ENCODE data around the gene INKA1.
"Not testable (repeated sequence)": the region's sequence is repeated elsewhere in the genome, so short reads cannot be mapped to it uniquely, and the experiment has no call there.

Gene INKA1
- total RNA-seq: 0.94 to 1.6 reads per million in 2 donors

DNA sequence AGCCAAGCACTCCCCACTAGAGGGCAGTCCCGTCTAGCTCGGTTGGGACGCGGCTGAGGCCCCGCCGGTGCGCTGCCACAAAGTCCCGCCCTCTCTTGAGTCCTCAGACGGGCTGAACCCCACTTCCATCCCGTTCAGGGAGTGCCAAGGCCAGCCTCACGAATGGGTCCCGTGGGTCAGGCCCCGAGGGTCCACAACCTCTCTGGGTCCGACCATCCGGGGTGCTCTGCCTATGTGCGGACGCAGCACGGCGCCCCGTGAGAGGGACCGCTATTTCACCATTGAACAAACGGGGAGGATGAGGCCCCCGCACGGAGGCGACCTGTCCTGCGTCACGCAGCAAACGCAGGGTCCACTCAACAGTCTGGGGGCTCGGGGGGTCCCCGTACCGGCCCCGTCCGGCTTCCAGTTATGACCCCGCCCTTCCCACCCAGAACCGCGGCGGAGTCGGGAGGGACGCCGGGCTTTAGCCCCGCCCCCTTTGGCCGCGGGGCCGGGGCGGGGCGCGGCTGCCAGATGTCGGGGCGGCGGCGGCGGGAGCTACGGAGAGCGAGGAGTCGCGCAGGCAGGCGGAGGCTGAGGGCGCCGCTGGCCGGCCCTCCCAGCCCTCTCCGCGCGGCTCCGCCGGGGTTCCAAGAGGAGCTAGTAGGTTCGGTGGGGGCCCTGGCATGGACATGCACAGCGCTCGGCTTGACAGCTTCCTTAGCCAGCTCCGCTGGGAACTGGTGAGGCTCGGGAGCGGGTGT lies at the start of gene INKA1:
Gene INKA1, plus strand, starts transcription at position 543 of the 746 bp plus-strand sequence. Its CDS starts 132 bp downstream, at position 675.
- DNase-seq: peak; percentile 72 to 86 (median 82)

DNA sequence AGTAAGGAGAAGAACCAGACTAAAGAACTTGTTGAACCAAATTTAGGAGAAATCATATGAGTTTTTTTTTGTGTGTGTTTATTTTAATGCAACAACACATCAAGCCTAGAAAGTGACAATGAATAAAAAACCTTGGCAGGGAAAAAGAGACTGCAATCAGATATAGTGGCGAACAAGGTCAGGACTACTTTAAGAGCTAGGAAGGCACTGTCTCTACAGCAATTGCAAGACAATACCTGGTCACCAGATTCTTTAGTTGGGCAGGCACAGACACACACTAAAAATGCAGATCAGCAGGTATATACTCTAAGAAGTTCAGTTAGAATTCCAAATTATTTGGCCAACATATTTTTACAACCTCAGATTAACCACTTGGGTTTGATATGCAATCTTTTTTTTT lies 48.5 kb upstream of the INKA1 start:
- no peak for DNase-seq

DNA sequence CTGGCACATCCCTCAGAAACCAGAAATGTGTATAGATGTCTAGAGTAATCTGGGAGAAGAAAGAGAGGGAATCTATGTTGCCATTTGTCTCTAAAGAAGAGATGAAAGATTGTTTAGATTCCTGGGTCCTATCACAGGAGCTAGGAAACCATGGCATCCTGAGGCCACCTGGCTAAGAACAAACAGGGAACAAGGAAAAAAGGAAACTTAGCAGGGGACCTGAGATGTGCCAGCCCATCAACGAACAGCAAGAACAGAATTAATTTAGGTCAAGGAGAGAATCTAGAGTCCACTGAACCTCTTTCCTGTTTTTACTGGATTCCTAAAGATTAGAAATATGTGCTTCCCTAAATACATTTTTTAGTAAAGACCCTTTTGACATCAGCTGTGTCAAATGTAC lies 47.0 kb upstream of the INKA1 start:
- DNase-seq: no peak

DNA sequence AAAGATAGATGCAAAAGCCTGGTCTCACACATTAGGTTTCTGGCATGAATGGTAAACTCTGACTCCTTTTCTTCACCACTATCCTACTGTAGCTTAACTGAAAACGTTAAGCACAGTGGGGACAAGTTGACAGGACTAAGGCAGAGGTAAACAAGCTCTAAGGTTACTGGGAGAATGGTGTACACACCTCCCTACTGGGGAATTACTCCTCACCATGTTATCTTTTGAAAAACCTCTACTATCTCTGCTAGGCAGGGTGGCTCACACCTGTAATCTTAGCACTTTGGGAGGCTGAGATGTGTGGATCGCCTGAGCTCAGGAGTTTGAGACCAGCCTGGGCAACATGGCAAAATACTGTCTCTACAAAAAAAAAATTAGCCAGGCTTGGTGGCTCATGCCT lies 45.9 kb upstream of the INKA1 start:
- no peak for DNase-seq

DNA sequence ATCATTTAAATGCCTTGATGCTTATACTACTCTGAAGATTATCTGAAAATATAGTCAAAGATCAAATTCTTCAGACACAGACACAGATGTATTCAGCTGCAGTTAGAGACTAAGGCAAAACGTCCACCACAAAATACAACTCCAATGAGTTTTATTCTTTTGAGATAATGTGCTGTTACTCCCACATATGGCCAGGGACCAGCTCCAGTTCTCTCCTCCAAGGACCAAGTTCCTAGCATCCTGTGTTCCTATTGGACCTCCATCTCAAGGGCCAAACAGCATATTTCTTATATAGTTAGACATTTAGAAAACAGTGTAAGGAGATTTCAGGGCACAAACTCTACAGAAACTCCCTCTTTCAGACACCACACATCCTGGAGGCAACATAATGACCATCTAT lies 43.8 kb upstream of the INKA1 start:
- DNase-seq: no peak

DNA sequence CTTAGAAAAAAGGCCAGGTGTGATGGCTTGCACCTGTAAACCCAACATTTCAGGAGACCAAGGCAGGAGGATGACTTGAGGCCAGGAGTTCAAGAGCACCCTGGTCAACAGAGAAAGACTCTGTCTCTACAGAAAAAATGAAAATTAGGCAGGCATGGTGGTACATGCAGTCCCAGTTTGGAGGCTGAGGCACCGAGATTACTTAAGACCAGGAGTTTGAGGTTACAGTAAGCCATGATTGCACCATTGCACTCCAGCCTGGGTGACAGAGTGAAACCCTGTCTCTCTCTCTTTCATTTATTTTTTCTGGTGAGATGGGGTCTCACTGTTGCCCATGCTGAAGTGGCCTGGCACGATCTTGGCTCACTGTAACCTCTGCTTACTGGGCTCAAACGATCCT lies 41.4 kb upstream of the INKA1 start:
- DNase-seq: no peak

DNA sequence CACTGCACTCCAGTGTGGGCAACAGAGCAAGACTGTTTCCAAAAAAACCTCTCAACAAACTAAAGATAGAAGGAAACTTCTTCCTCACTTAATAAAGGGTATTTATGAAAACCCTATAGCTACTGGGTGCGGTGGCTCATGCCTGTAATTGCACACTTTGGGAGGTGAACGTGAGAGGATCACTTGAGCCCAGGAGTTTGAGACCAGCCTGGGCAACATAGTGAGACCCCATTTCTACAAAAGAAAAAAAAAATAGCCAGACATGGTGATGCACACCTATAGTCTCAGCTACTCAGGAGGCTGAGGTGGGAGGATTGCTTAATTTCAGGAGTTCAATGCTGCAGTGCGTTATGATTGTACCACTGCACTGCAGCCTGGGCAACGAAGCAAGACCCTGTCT lies 39.1 kb upstream of the INKA1 start:
- no peak for DNase-seq

DNA sequence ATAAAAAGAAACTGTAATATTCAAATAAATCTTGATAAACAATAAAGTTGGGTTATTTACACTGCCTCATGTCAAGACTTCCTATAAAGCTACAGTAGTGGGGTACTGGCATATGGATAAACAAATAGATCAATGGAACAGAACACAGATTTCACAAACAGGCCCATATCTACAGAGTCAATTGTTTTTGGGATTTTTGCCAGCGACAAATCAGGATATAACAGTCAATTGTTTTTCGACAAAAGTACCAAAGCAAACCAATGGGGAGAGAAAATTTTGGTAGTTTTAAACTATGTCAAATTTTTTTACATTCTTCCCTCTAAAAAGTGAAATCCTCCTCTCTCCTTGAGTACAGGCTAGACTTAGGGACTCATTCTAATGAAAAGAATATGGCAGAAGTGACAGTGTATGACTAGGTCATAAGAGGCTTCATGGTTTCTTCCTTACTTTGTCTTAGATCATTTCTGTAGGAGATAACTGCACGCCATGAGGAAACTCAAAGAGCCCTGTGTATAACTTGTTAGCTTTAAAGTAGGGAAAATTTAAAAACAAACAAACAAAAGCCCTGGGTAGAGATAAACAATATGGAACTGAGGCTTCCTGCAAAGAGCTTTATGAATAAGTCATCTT lies 33.7 kb upstream of the INKA1 start:
- no peak for DNase-seq

DNA sequence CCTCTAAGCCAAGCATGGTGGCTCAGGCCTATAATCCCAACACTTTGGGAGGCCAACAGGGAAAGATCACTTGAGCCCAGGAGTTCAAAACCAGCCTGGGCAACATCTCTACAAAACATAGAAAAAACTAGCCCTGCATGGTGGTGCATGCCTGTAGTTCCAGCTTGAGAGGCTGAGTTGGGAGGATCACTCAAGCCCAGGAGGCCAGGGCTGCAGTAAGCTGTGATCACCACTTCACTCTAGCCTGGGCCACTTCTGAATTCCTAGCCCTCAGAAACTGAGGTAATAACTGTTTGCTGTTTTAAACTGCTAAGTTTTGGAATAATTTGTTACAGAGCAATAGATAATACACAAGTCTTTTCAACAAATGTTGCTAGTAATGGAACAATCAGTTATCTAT lies 33.1 kb upstream of the INKA1 start:
- no peak for DNase-seq

DNA sequence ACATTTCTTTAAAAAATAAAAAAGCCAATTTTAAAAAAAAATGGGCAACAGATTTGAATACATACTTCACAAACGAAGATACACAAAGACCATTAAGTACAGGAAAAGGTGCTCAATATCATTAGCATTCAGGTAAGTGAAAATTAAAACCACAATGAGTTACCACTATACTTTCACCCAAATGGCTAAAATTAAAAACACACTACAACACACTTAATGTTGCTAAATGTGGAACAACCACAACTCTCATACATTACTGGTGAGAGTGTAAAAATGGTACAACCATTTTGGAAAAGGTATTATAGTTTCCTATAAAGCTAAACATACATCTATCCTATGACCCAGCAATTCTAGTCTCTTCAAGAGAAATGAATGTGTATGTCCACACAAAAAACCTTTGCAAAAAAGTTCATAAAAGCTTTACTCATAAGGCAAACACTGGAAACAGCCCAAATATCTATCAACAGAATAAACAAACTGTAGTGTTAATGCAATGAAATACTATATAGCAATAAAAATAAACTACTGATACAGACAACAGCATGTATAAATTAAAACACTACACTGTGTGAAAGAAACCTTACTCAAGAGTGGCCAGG lies 31.6 kb upstream of the INKA1 start:
- no peak for DNase-seq

DNA sequence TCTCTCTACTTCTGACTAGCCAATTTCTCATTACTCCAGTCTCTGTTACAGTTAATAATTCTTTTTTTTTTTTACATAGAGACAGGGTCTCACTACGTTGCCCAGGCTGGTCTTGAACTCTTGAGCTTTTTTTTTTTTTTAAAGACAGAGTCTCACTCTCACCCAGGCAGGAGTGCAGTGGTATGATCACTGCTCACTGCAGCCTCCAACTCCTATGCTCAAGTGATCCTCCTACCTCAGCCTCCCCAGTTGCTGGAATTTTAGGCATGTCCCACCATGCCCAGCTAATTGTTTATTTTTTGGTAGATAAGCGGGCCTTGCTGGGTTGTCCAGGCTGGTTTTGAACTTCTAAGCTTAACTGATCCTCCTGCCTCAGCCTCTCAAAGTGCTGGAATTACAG lies 30.4 kb upstream of the INKA1 start:
- DNase-seq: no peak

DNA sequence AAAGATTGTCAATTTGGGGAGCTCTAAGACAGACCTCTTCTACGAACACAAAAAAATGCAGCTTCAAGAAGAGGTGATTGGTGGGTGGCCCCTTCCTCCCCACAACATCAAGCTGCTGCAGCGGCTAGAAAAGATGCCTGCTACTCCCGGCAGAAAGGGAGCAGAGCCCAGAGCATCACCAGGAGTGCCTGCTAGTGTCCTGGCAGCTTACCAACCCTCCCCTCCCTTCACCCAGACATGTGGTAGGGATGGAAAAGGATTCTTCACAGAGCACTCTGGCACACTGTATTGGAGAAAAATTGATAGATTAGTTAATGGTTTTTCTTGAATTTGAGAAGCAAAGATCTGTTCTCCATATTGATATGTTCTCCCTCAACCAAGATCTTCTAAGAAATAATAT lies 27.5 kb upstream of the INKA1 start:
- no peak for DNase-seq

DNA sequence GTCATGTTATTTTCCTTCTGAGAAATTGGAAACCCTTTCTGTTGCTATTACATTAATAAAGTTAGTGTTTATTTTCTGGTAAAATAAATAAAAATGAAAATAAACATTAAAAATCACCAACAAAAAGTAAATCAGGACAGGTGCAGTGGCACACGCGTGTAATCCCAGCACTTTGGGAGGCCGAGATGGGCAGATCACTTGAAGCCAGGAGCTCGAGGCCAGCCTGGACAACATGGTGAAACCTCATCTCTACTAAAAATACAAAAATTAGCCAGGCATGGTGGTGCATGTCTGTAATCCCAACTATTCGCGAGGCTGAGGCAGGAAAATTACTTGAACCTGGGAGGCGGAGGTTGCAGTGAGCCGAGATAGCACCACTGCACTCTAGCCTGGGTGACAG lies 27.0 kb upstream of the INKA1 start:
- not testable (repeated sequence) for DNase-seq

DNA sequence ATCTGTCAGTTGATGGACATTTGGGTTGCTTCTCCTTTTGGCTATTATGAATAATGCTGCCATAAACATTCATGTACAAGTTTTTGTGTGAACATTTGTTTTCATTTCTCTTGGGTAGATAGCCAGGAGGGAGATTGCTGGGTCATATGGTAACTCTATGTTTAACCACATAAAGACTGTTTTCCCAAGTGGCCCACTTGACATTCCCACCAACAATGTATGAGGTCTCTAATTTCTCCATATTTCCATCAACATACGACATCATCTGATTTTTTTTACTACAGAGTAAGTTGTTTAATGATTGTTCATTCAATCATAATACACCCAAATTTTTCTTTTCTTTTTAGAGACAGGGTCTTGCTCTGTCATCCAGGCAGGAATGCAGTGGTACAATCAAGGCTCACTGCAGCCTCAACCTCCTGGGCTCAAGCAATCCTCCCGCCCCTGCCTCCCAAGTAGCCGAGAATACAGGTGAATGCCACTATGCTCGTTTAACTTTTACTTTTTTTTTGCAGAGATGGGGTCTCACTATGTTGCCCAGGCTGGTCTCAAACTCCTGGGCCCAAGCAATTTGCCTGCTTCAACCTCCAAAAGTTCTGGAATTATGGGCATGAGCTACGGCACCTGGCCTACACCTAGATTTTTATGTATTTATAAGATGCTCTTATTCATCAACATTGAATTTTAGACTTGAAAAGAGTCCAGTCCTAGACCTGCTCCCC lies 23.5 kb upstream of the INKA1 start:
- no peak for DNase-seq

DNA sequence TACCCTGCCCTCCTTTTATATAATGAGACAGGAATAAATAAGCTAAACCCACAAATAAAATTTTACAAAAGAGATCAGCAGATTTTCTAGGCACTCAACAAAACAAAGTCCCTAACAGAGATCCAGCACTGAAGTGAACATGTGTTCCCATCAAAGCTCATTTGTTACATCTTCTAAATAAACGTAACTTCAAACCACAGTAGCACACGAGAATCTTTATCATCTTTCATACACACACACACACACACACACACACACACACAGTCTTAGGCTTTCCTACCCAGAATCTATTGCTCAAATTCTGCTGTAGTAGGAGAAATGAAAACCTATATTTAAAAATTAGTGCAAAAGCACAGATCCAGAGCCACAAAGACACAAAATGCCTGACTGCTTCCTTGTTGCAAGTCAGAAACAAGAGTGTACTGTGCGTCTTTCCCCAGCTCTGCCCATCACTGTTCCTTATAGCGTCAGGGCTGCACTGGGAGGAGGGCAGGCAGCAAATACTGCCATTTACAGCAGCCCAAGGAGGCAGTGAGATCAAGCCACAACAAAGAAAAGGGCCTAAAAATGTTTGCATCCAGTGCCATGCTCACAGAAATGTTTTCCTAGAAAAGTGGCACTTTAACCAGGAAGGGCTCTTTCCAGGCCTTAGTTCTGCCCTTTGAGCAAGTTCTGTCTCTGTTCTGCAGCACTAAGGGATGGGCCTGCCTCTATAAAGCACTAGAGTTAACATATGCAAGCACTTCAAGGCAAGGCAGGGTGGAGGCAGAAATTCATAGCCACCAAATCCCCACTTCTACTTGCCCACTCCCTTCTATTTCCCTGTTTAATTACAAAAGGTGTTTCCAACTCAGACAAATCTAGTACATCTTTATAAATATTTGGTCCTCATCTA lies 22.7 kb upstream of the INKA1 start:
- DNase-seq: peak in 1 of 5 experiments; percentile 36

DNA sequence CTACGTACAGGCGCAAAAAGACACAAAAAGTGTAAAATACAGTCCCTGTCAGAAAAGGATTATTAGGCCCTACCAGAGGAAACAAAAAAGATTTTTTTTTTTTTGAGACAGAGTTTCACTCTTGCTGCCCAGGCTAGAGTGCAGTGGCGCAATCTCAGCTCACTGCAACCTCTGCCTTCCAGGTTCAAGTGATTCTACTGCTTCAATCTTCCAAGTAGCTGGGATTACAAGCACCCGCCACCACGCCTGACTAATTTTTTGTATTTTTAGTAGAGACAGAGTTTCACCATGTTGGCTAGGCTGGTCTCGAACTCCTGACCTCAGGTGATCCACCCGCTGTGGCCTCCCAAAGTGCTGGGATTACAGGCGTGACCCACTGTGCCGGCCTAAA lies 22.1 kb upstream of the INKA1 start:
- not testable (repeated sequence) for DNase-seq

DNA sequence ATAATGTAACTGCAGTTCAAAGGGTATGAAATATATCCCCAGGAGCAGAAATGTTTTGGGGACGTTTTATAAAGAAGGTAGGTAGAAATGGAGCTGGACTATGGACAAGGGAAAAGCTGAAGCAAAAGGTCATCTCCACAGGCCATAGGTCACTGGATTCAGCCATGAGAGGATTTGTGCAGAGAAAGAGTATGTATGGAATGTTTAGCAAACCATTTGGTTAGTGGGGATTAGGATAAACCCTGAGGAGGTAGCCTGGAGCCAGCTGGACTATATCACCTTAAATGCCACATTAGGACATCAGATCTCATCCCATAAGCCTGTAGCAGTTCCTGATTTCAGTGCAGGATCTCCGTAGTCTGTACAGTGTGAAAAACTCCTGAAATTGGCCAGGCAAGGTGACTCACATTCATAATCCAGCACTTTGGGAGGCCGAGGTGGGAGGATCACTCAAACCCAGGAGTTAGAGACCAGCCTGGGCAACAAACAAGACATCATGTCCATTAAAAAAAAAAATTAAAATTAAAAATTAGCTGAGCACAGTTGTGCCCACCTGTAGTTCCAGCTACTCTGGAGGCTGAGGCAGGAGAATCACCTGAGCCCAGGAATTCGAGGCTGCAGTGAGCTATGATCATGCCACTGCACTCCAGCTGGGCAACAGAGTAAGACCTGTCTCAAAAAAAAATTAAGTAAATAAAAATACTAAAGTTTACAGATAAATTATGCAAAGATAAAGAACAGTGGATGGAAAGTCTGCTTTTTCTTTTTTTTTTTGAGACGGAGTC lies 21.5 kb upstream of the INKA1 start:
- DNase-seq: no peak

DNA sequence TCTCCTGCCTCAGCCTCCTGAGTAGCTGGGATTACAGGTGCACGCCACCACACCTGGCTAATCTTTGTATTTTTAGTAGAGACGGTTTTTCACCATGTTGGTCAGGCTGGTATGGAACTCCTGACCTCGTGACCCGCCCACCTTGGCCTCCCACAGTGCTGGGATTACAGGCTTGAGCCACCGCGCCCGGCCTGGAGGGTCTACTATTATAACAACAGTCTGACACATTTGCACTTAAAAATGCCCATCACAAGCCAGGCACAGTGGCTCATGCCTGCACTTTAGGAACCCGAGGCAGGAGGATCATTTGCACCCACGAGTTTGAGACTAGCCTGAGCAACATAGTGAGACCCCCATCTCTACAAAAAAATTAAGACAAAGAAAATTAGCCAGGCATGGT lies 20.8 kb upstream of the INKA1 start:
- not testable (repeated sequence) for DNase-seq

DNA sequence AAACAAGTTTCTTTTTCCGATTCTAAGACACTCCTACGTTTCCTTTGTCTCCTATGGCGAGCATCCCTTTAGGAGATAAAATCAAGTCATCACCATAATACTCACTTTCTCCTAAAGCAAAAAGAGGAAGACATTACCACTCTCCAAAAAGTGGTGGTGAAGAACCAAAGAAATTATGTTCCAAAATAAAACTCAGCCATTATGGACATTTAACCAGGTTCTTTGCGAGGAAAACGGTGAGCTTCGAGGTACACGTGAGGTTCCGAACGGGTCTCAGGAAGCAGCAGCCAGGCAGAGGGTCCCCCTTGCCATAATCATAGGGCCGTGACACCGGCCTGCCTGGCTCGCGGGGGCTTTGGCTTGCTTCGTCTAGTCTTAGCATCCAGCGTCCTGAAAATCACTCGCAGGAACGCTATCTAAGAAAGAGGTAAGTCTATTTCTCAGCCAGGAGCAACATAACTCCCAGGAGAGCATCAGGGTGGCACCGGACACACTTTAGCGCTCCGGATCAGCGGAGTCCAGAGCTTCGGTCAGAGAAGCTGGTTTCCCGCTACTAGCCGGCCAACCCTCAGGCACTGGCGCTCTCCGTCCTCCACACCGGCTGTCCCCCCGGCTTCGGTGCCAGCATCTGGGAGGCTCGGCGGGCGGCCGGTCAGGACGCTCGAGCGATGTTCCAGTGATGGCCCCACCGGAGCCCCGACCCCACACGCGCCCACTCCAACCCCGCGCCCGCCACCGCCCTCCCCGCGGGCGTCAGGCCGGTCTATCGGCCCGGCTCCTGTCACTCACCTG lies 17.3 kb upstream of the INKA1 start:
- peak in 1 of 5 experiments; percentile 59 for DNase-seq

DNA sequence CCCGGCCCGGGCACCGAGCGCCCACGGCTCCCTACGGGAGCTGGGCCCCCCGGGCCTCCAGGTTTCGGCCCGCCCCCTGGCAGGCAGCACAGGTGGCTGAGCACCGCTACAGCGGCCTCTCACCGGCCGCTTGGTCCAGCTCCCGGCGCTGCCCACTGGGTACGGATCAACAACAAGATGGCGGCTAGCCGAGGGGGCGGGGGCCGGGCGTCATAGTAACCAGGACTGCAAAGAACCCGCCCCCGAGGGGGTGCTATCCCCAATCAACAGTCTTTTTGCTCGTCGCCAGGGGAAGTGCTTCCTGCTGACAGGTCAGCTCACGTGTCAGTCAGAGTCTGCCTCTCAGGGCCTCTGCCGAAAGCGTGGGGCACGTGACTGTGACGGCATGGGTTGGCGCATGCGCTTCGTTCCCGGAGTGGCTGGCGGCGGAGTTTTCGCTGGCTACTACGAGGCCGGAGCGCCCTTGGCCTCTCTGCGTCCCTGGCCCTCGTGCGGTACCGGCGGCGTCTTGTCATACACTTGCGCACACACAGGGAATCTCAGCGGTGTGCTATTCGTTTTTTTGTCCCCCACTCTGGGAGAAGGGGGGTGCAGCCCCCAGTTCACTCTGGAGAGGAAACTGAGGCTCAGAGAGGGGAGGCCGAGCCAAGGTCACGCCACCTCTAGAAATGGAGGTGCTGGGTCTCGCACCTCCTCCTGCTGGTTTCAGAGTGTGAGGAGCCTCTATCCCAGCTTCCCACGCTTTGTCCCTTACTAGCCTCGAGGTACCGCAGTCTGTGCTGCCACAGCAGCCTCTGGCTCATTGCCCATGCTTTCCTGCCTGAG lies 16.5 kb upstream of the INKA1 start, which contains the start of gene IP6K1:
Gene IP6K1, minus strand, starts transcription at position 186 of the 825 bp plus-strand sequence. CDS start 38,502 bp downstream, outside the sequence.
- DNase-seq: peak; percentile 95 to 100 (median 99)

Measured in T-helper 2 cell (primary cell).